A673 (cell line): ENCODE data around the gene LRTM1. TPM values are rescaled to one million over a fixed set of nuclear protein-coding genes. Genes with fewer than 3 reads are reported as not detected.

Source experiments
- BruUV-seq: library from RNA; stranded (reverse); fragments of 400-500 nt; replicated peaks from 2 replicates; lab custom pipeline; 2021; lab: Mats Ljungman, UMichigan
- CTCF ChIA-PET: fragments of 300-600 bp; sonication (Branson Sonifier 250); formaldehyde crosslinking; loops from one replicate; lab custom pipeline; 2022; ENCODE audit warnings: antibody characterized with exemption; lab: Charles Lee
- POLR2A ChIA-PET: fragments of 300-600 bp; sonication (Branson Sonifier 250); formaldehyde crosslinking; loops from one replicate; lab custom pipeline; 2022; ENCODE audit warnings: antibody characterized with exemption; ENCODE audit not compliant: low non-redundant PET; lab: Charles Lee
- DNase-seq: peaks from one replicate; pipeline ENCODE4 v3.0.0-alpha.2; 2015; ENCODE audit warnings: low spot score
- H3K27ac ChIP-seq: fragments of 200-600 bp; sonication (generic); 2 replicates; pipeline ENCODE4 v1.5.1; 2016; ENCODE audit warnings: mixed run types, low read depth, mild to moderate bottlenecking, mixed read lengths, antibody characterized with exemption, low read length; ENCODE audit not compliant: poor library complexity, severe bottlenecking
- H3K27me3 ChIP-seq: fragments of 200-600 bp; sonication (generic); replicated peaks from 2 replicates; pipeline ENCODE4 v1.6.1; 2017; ENCODE audit warnings: mixed run types, low read depth, mild to moderate bottlenecking, mixed read lengths, antibody characterized with exemption, low read length; ENCODE audit not compliant: insufficient read depth, poor library complexity
- H3K36me3 ChIP-seq: fragments of 200-600 bp; sonication (generic); 2 replicates; pipeline ENCODE4 v1.6.1; 2016; ENCODE audit warnings: mixed run types, mild to moderate bottlenecking, mixed read lengths, antibody characterized with exemption, low read length; ENCODE audit not compliant: insufficient read depth, poor library complexity, severe bottlenecking
- H3K4me1 ChIP-seq: fragments of 200-600 bp; sonication (generic); 2 replicates; pipeline ENCODE4 v1.6.1; 2017; ENCODE audit warnings: mixed run types, mild to moderate bottlenecking, mixed read lengths, antibody characterized with exemption, low read length; ENCODE audit not compliant: insufficient read depth, poor library complexity, severe bottlenecking
- H3K4me3 ChIP-seq: fragments of 200-600 bp; sonication (generic); 2 replicates; pipeline ENCODE4 v1.5.1; 2016; ENCODE audit warnings: low read depth, mixed run types, mild to moderate bottlenecking, mixed read lengths, low read length; ENCODE audit not compliant: poor library complexity, severe bottlenecking
- H3K9me3 ChIP-seq: fragments of 200-600 bp; sonication (generic); 2 replicates; pipeline ENCODE4 v1.6.1; 2016; ENCODE audit warnings: mixed run types, low read depth, mild to moderate bottlenecking, mixed read lengths, antibody characterized with exemption, low read length; ENCODE audit not compliant: poor library complexity, severe bottlenecking
- EZH2 ChIP-seq: fragments of 200-600 bp; sonication (generic); IDR thresholded peaks from 2 replicates; pipeline ENCODE4 v1.6.1; 2017; ENCODE audit warnings: borderline replicate concordance, low read depth, mild to moderate bottlenecking, mixed read lengths, antibody characterized with exemption, low read length; ENCODE audit not compliant: poor library complexity, severe bottlenecking
- intact Hi-C: fragments of 100-400 bp; cut with micrococcal nuclease; formaldehyde crosslinking; loops from one replicate; pipeline ENCODE4 v1.10.0; 2022; ENCODE audit not compliant: unreplicated experiment
- total RNA-seq: library from RNA; stranded (reverse); gene quantifications from 2 replicates; pipeline ENCODE4 v1.2.3, GENCODE V29; 2021
- TF ChIP-seq, protein P1 (sequence below): fragments of 300-800, 200-600 bp; sonication (generic); conservative IDR thresholded peaks from 2 replicates; pipeline ENCODE4 v1.5.1; 2017; ENCODE audit warnings: low read depth, mild to moderate bottlenecking, antibody characterized with exemption, low read length, moderate library complexity, mixed read lengths

LRTM1 gene
- total RNA-seq, 1 experiment from 2014 or later, result not detected

GRCh38 chr3:54914180-54914579, 13.7 kb downstream of the LRTM1 start:
- no peak for DNase-seq
- Histone ChIP-seq H3K9me3 (no peaks in the 10 kb centered on the region), H3K27me3 (no peaks in the 10 kb centered on the region), H3K27ac (no peak overlapping the region), H3K36me3 (no peaks in the 10 kb centered on the region), H3K4me1 (no peaks in the 10 kb centered on the region), H3K4me3 (no peak overlapping the region)
- ChIA-PET POLR2A (no interaction called here), CTCF (no interaction called here)
- TF ChIP-seq, protein P1, sequence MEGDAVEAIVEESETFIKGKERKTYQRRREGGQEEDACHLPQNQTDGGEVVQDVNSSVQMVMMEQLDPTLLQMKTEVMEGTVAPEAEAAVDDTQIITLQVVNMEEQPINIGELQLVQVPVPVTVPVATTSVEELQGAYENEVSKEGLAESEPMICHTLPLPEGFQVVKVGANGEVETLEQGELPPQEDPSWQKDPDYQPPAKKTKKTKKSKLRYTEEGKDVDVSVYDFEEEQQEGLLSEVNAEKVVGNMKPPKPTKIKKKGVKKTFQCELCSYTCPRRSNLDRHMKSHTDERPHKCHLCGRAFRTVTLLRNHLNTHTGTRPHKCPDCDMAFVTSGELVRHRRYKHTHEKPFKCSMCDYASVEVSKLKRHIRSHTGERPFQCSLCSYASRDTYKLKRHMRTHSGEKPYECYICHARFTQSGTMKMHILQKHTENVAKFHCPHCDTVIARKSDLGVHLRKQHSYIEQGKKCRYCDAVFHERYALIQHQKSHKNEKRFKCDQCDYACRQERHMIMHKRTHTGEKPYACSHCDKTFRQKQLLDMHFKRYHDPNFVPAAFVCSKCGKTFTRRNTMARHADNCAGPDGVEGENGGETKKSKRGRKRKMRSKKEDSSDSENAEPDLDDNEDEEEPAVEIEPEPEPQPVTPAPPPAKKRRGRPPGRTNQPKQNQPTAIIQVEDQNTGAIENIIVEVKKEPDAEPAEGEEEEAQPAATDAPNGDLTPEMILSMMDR, result no peak
- TF ChIP-seq EZH2, result no peak
- no TSS peak for BruUV-seq
- intact Hi-C loops, result no loop called here

GRCh38 chr3:54909191-54909590, 18.7 kb downstream of the LRTM1 start:
- intact Hi-C loops, result no loop called here
- H3K27ac ChIP-seq, result no peak overlapping the region
- H3K9me3 ChIP-seq, result no peaks in the 10 kb centered on the region
- POLR2A ChIA-PET, result no interaction called here
- no peak overlapping the region for H3K4me3 ChIP-seq
- no peaks in the 10 kb centered on the region for H3K36me3 ChIP-seq
- no peaks in the 10 kb centered on the region for H3K27me3 ChIP-seq
- DNase-seq, result no peak
- TF ChIP-seq, protein P1, result no peak
- no peak for TF ChIP-seq EZH2
- no TSS peak for BruUV-seq
- no peaks in the 10 kb centered on the region for H3K4me1 ChIP-seq
- CTCF ChIA-PET, result no interaction called here

DNA sequence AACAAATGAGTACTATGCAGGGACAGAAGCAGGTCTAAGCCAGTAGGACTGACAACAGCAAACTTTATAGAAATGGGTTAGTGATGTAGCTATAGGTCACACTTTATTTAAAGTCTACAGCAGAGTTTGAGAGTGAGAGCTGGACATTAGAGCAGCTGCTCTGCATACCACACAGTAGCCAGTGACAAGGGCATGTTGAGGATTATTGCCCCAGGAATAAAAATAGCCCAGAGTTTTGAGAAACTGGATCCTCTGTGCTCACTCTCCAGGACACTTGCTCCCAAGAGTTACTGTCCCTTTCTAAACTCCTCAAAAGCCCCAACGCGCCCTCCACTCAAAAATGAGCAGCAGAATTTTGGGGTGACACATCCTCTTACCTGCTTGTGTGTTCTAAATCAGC, 21.1 kb downstream of the LRTM1 start:
- Histone ChIP-seq H3K9me3 (no peaks in the 10 kb centered on the region), H3K27ac (no peak overlapping the region), H3K36me3 (no peaks in the 10 kb centered on the region), H3K4me3 (no peak overlapping the region), H3K27me3 (no peaks in the 10 kb centered on the region), H3K4me1 (no peaks in the 10 kb centered on the region)
- POLR2A ChIA-PET, result no interaction called here
- DNase-seq, result no peak
- intact Hi-C loops, result no loop called here
- no TSS peak for BruUV-seq
- CTCF ChIA-PET, result no interaction called here
- no peak for TF ChIP-seq EZH2
- TF ChIP-seq, protein P1, result no peak
